ENCODE data around the gene OLA1. TPM values are rescaled to one million over a fixed set of nuclear protein-coding genes. Genes with fewer than 3 reads are reported as not detected.

OLA1 gene
- total RNA-seq, 1 donor from 2014 or later = 36.1 TPM

DNA sequence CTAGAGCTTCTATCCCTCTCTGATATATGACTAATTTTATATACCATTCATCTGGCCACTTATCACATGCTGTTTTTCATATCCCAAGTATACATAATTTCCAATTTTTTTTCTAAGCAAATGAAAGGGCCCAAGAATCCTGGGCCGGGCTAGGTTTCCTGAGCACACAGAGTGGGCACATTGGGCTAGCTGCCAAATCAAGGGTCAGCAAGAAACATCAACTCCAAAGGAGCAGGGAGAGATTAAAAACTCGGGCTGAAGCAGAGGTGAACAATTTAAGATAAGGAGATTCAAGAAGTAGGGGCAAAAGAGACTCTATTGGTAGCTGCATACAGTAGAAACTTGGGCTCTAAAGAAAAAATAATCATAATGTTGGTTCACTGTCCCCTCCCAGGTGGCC lies 39.0 kb downstream of the OLA1 start:
- no peak overlapping the region for H3K4me3 ChIP-seq
- H3K4me1 ChIP-seq = no peaks in the 10 kb centered on the region
- no peaks in the 10 kb centered on the region for H3K9me3 ChIP-seq
- intact Hi-C loops (cut with DNase I) = loop anchor here (10.0 kb wide), 1 partner anchor 975 kb away; no protein-coding TSS in a partner anchor
- H3K27me3 ChIP-seq = no peaks in the 10 kb centered on the region
- no peak overlapping the region for H3K27ac ChIP-seq
- TF ChIP-seq, protein P1, sequence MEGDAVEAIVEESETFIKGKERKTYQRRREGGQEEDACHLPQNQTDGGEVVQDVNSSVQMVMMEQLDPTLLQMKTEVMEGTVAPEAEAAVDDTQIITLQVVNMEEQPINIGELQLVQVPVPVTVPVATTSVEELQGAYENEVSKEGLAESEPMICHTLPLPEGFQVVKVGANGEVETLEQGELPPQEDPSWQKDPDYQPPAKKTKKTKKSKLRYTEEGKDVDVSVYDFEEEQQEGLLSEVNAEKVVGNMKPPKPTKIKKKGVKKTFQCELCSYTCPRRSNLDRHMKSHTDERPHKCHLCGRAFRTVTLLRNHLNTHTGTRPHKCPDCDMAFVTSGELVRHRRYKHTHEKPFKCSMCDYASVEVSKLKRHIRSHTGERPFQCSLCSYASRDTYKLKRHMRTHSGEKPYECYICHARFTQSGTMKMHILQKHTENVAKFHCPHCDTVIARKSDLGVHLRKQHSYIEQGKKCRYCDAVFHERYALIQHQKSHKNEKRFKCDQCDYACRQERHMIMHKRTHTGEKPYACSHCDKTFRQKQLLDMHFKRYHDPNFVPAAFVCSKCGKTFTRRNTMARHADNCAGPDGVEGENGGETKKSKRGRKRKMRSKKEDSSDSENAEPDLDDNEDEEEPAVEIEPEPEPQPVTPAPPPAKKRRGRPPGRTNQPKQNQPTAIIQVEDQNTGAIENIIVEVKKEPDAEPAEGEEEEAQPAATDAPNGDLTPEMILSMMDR (IDR thresholded peaks at IDR 0.05) = no peak
- TF ChIP-seq POLR2AphosphoS5 (IDR thresholded peaks at IDR 0.05; ENCODE audit: insufficient read depth in 1 of 2, low read depth in 1 of 2) (no peak), POLR2A (IDR thresholded peaks at IDR 0.05) (no peak)
- no peaks in the 10 kb centered on the region for H3K36me3 ChIP-seq
- no peak for DNase-seq (ENCODE audit: extremely low spot score in 2 of 2)

GRCh38 chr2:174208026-174208425 lies 40.3 kb downstream of the OLA1 start:
- Histone ChIP-seq H3K4me3 (no peak overlapping the region), H3K4me1 (no peaks in the 10 kb centered on the region), H3K27me3 (no peaks in the 10 kb centered on the region), H3K27ac (no peak overlapping the region), H3K36me3 (no peaks in the 10 kb centered on the region), H3K9me3 (no peaks in the 10 kb centered on the region)
- intact Hi-C loops (cut with DNase I) = loop anchor here (10.0 kb wide), 1 partner anchor 973 kb away; no protein-coding TSS in a partner anchor
- TF ChIP-seq POLR2AphosphoS5 (IDR thresholded peaks at IDR 0.05; ENCODE audit: insufficient read depth in 1 of 2, low read depth in 1 of 2) = no peak
- TF ChIP-seq, protein P1 (IDR thresholded peaks at IDR 0.05) = no peak
- no peak for TF ChIP-seq POLR2A (IDR thresholded peaks at IDR 0.05)
- DNase-seq (ENCODE audit: extremely low spot score in 2 of 2) = no peak

DNA sequence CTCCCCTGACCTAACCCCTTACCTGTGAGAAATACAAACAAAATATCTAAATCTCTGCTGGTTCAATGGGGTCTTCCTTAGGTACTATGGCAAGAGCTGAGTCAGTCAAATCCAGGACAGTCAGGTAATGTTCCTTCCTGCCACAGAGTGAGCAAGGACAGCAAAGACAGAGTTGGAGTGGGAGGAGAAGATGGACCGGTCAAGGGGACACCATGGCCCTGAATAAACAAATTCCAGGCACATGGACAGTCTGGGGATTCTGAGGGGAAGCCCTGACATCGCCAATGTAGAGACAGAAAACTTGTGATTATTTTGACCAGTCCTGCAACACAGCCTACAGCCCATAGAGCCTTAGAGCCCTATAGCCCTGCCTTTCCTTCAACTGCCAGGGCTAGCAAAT lies 42.8 kb downstream of the OLA1 start:
- Histone ChIP-seq H3K4me3 (no peak overlapping the region), H3K9me3 (no peaks in the 10 kb centered on the region), H3K27me3 (no peaks in the 10 kb centered on the region), H3K27ac (no peak overlapping the region), H3K4me1 (no peaks in the 10 kb centered on the region), H3K36me3 (no peaks in the 10 kb centered on the region)
- no peak for DNase-seq (ENCODE audit: extremely low spot score in 2 of 2)
- intact Hi-C loops (cut with DNase I) = loop anchor here (10.0 kb wide), 1 partner anchor 971 kb away; no protein-coding TSS in a partner anchor
- no peak for TF ChIP-seq POLR2AphosphoS5 (IDR thresholded peaks at IDR 0.05; ENCODE audit: insufficient read depth in 1 of 2, low read depth in 1 of 2)
- no peak for TF ChIP-seq POLR2A (IDR thresholded peaks at IDR 0.05)
- TF ChIP-seq, protein P1 (IDR thresholded peaks at IDR 0.05) = no peak

- no peaks in the 10 kb centered on the region for H3K27me3 ChIP-seq
- H3K4me3 ChIP-seq = no peak overlapping the region
- H3K36me3 ChIP-seq = no peaks in the 10 kb centered on the region
- TF ChIP-seq POLR2AphosphoS5 (IDR thresholded peaks at IDR 0.05; ENCODE audit: insufficient read depth in 1 of 2, low read depth in 1 of 2) = no peak
- TF ChIP-seq, protein P1 (IDR thresholded peaks at IDR 0.05) = no peak
- TF ChIP-seq POLR2A (IDR thresholded peaks at IDR 0.05) = no peak
- H3K4me1 ChIP-seq = no peaks in the 10 kb centered on the region
- intact Hi-C loops (cut with DNase I) = loop anchor here (10.0 kb wide), 1 partner anchor 967 kb away; no protein-coding TSS in a partner anchor
- DNase-seq (ENCODE audit: extremely low spot score in 2 of 2) = no peak
- no peaks in the 10 kb centered on the region for H3K9me3 ChIP-seq
- H3K27ac ChIP-seq = no peak overlapping the region
Measured at GRCh38 chr2:174202188-174202587, 46.1 kb downstream of the OLA1 start.

- intact Hi-C loops (cut with DNase I) = no loop called here
- Histone ChIP-seq H3K27me3 (no peaks in the 10 kb centered on the region), H3K4me3 (no peak overlapping the region), H3K36me3 (no peaks in the 10 kb centered on the region), H3K27ac (no peak overlapping the region), H3K4me1 (no peaks in the 10 kb centered on the region), H3K9me3 (no peaks in the 10 kb centered on the region)
- TF ChIP-seq, protein P1 (IDR thresholded peaks at IDR 0.05) = no peak
- TF ChIP-seq POLR2A (IDR thresholded peaks at IDR 0.05) (no peak), POLR2AphosphoS5 (IDR thresholded peaks at IDR 0.05; ENCODE audit: insufficient read depth in 1 of 2, low read depth in 1 of 2) (no peak)
- no peak for DNase-seq (ENCODE audit: extremely low spot score in 2 of 2)
Measured at GRCh38 chr2:174198846-174199564, 49.3 kb downstream of the OLA1 start.
